Measurements from ENCODE around the gene ERAP2. TPM values are rescaled to one million over a fixed set of nuclear protein-coding genes. Genes with fewer than 3 reads are reported as not detected.

Gene ERAP2
- total RNA-seq, 1 donor from 2014 or later: 0.08 TPM

- peaks cover 8% of the 10 kb centered on the region for H3K4me1 Mint-ChIP-seq (ENCODE audit: unreplicated experiment)
- no peaks in the 10 kb centered on the region for H3K27me3 Mint-ChIP-seq (ENCODE audit: unreplicated experiment)
- no peak overlapping the region for H3K4me3 Mint-ChIP-seq (ENCODE audit: unreplicated experiment)
- DNase-seq (ENCODE audit: low spot score): no peak
- H3K36me3 Mint-ChIP-seq (ENCODE audit: low read depth, unreplicated experiment): no peaks in the 10 kb centered on the region
- H3K9me3 Mint-ChIP-seq (ENCODE audit: unreplicated experiment): no peaks in the 10 kb centered on the region
- TF ChIP-seq, protein P1, sequence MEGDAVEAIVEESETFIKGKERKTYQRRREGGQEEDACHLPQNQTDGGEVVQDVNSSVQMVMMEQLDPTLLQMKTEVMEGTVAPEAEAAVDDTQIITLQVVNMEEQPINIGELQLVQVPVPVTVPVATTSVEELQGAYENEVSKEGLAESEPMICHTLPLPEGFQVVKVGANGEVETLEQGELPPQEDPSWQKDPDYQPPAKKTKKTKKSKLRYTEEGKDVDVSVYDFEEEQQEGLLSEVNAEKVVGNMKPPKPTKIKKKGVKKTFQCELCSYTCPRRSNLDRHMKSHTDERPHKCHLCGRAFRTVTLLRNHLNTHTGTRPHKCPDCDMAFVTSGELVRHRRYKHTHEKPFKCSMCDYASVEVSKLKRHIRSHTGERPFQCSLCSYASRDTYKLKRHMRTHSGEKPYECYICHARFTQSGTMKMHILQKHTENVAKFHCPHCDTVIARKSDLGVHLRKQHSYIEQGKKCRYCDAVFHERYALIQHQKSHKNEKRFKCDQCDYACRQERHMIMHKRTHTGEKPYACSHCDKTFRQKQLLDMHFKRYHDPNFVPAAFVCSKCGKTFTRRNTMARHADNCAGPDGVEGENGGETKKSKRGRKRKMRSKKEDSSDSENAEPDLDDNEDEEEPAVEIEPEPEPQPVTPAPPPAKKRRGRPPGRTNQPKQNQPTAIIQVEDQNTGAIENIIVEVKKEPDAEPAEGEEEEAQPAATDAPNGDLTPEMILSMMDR (IDR thresholded peaks at IDR 0.05; ENCODE audit: unreplicated experiment): no peak
- H3K27ac Mint-ChIP-seq (ENCODE audit: unreplicated experiment): no peak overlapping the region
These were observed 33.2 kb upstream of the ERAP2 start for GRCh38 chr5:96843140-96843539.

DNA sequence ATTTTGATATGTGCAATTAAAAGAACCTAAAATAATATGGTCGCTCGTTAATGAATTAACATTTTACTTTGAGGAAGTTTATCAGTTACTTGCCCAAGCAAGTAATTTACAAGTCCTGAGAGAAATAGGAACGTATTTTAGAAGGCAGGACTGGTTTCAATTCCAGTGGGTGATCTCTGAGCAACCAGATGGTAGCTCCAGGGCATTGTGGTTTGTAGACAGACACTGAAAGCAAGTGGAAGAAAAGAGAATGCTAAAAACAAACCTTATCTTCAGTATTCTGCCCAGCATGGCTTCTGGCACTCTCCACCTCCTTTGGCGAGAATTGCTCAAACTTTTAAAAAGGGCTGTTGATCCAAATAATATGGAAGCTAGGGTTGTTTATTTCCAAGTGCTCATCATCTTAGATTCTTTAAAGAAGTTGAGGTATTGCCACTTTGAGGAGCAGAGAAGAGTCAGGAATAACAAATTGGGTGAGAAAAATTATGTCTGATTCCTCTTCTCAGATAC, 31.8 kb upstream of the ERAP2 start:
- peaks cover 3% of the 10 kb centered on the region for H3K4me1 Mint-ChIP-seq (ENCODE audit: unreplicated experiment)
- H3K27me3 Mint-ChIP-seq (ENCODE audit: unreplicated experiment): no peaks in the 10 kb centered on the region
- no peak for DNase-seq (ENCODE audit: low spot score)
- H3K4me3 Mint-ChIP-seq (ENCODE audit: unreplicated experiment): no peak overlapping the region
- TF ChIP-seq, protein P1 (IDR thresholded peaks at IDR 0.05; ENCODE audit: unreplicated experiment): no peak
- H3K27ac Mint-ChIP-seq (ENCODE audit: unreplicated experiment): no peak overlapping the region
- H3K9me3 Mint-ChIP-seq (ENCODE audit: unreplicated experiment): no peaks in the 10 kb centered on the region
- H3K36me3 Mint-ChIP-seq (ENCODE audit: low read depth, unreplicated experiment): no peaks in the 10 kb centered on the region

- H3K27me3 Mint-ChIP-seq (ENCODE audit: unreplicated experiment): no peaks in the 10 kb centered on the region
- TF ChIP-seq, protein P1 (IDR thresholded peaks at IDR 0.05; ENCODE audit: unreplicated experiment): no peak
- no peak for DNase-seq (ENCODE audit: low spot score)
- H3K9me3 Mint-ChIP-seq (ENCODE audit: unreplicated experiment): no peaks in the 10 kb centered on the region
- no peaks in the 10 kb centered on the region for H3K4me1 Mint-ChIP-seq (ENCODE audit: unreplicated experiment)
- H3K27ac Mint-ChIP-seq (ENCODE audit: unreplicated experiment): no peak overlapping the region
- H3K36me3 Mint-ChIP-seq (ENCODE audit: low read depth, unreplicated experiment): no peaks in the 10 kb centered on the region
- H3K4me3 Mint-ChIP-seq (ENCODE audit: unreplicated experiment): no peak overlapping the region
These were observed 24.8 kb upstream of the ERAP2 start for GRCh38 chr5:96851312-96852062.

GRCh38 chr5:96852759-96853158, 23.5 kb upstream of the ERAP2 start:
- H3K27me3 Mint-ChIP-seq (ENCODE audit: unreplicated experiment): peaks cover 4% of the 10 kb centered on the region
- no peak overlapping the region for H3K27ac Mint-ChIP-seq (ENCODE audit: unreplicated experiment)

DNA sequence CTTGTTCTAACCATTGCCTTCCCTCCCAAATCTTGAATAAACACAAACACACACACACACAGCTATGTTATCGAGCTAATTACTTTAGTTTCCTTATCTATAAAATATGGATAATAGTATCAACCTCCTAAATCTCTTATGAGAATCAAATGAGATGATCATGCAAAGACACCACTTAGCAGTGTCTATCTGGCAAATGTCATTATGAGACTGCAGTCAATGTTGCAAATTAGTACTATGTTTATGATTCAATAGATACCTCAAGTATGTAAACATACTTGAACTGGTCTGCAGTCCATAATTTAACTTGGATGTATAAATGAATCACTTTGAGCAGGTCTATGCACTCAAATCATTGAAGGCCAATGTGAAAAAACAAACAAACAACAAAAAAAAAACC, 22.2 kb upstream of the ERAP2 start:
- Mint-ChIP-seq H3K4me3 (ENCODE audit: unreplicated experiment) (no peak overlapping the region), H3K4me1 (ENCODE audit: unreplicated experiment) (no peaks in the 10 kb centered on the region), H3K27ac (ENCODE audit: unreplicated experiment) (no peak overlapping the region), H3K9me3 (ENCODE audit: unreplicated experiment) (no peaks in the 10 kb centered on the region), H3K36me3 (ENCODE audit: low read depth, unreplicated experiment) (no peaks in the 10 kb centered on the region), H3K27me3 (ENCODE audit: unreplicated experiment) (peaks cover 4% of the 10 kb centered on the region)
- TF ChIP-seq, protein P1 (IDR thresholded peaks at IDR 0.05; ENCODE audit: unreplicated experiment): no peak
- DNase-seq (ENCODE audit: low spot score): no peak

More at GRCh38 chr5:96852759-96853158, 23.5 kb upstream of the ERAP2 start:
- Mint-ChIP-seq H3K4me3 (ENCODE audit: unreplicated experiment) (no peak overlapping the region), H3K36me3 (ENCODE audit: low read depth, unreplicated experiment) (no peaks in the 10 kb centered on the region), H3K4me1 (ENCODE audit: unreplicated experiment) (no peaks in the 10 kb centered on the region), H3K9me3 (ENCODE audit: unreplicated experiment) (no peaks in the 10 kb centered on the region)
- TF ChIP-seq, protein P1 (IDR thresholded peaks at IDR 0.05; ENCODE audit: unreplicated experiment): no peak
- no peak for DNase-seq (ENCODE audit: low spot score)

All from endothelial cell (in vitro differentiated cells).